Activated CD8-positive, alpha-beta memory T cell treated with anti-CD3 and anti-CD28 coated beads, Interleukin-2, amount 50 U/mL, for 24 hours (primary cell): Measurements from ENCODE around the gene NOSTRIN.
"Not testable (repeated sequence)": the region's sequence is repeated elsewhere in the genome, so short reads cannot be mapped to it uniquely, and the experiment has no call there.

ENCODE experiments used
- DNase-seq: peaks from one replicate; pipeline ENCODE4 v3.0.0-alpha.2; 2020; ENCODE audit errors: extremely low read depth

Gene NOSTRIN

DNA sequence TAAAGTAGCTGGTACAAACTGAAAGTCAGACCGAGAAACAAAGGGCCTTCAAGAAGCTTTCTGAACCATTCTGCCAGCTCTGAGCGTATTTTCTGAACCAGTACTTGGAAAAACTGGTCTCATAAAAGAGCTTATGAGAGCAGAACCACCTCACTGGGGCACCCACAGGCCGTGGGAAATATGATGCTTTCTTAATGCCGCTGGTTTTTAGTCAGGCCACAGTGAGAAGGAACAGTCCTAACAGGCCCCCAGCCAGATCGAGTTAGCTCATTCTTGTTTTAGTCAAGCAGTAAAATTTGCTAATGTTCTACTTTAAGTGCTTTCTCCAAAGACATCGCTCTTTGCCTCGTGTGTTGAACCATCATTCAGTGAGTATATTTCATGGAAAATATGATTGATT, 12.7 kb upstream of the NOSTRIN start:
- no peak for DNase-seq

DNA sequence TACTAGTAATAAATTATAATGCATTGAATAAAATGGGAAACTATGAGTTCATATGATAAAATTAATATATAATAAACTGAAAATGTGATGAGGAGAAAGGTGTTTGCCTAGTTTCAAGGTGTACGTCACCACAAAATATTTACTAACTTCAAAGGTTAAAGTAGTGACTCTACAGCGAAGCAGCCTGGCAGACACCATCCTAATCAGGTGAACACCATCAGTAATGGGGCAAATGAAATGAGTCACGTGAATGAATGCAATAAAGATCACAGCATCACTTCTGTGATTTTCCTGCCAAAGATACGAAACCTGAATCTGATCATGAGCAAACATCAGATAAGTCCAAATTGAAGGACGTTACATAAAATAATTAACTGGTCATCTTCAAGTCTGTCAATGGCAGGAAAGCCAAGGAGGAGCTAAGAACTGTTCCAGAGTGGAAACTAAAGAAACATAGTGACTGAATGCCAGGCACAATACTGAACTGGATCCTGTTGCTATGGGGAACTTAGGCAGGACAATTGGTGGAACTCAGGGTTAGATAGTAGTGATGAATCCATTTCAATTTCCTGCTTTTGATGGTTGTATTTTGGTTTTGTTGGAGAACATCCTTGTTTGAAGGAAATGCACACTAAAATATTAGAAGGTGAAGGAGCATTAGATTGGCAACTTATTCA, 12.1 kb upstream of the NOSTRIN start:
- no peak for DNase-seq

DNA sequence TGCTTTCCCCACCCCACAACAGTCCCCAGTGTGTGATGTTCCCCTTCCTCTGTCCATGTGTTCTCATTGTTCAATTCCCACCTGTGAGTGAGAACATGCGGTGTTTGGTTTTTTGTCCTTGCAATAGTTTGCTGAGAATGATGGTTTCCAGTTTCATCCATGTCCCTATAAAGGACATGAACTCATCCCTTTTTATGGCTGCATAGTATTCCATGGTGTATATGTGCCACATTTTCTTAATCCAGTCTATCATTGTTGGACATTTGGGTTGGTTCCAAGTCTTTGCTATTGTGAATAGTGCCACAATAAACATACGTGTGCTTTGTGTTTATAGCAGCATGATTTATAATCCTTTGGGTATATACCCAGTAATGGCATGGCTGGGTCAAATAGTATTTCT, 11.3 kb upstream of the NOSTRIN start:
- not testable (repeated sequence) for DNase-seq

DNA sequence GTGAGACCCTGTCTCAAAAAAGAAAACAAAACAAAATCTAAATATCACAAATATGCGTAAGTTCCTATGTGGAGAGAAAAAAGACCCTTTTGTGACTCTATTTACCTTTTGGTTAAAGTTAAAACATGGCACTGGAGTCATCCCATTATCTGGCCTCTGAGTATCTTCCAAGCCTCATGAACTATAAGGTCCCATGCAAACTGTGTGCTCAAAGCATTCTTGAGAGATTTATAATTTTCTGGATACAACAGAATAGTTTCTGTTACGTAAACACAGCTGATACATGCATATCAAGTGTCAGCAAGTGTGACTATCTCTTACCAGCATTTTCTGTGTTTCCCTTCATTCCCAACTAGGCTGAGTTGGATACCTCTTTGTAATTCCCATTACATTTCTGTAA, 8.8 kb upstream of the NOSTRIN start:
- DNase-seq: no peak

DNA sequence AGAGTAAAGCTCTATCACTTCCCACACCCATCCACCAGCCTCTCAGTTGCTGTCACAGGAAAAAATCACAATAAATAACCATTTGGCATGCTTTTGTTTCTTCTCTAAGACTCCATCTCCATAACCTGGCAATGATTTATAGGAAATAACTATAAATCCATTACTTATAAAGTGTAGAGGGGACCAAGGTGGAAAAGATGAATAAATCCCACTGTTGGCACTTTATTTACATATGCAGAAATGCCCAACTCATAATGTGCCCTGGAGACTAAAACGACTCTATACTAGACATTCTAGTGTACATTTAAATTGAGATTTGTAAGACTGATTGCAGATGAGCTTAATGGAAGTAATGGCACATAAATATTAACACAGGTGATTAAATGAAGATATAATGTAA, 7.5 kb upstream of the NOSTRIN start:
- DNase-seq: no peak

DNA sequence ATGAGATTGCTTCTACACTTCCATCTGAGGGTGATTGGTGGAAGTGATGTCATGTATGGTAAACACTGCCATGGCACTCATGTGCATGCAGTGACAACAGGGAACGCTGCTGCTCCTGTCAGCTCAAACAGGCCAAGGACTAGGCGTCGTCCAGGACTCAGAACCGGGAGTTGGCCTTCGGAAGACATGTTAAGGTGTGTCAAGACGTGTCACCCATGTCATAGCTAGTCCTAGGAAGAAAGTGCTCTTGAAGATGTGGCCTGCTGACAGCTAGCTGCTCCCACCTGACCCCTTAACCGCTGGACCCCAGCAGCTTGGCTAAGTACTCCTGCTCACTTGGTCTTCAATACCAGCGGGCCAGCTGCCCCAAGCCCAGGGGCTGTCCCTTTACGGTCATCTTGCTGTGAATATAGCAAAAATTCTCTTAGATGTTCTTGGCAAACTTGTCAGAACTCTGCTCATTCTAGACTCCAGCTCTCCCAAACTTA, 6.3 kb upstream of the NOSTRIN start:
- DNase-seq: no peak

DNA sequence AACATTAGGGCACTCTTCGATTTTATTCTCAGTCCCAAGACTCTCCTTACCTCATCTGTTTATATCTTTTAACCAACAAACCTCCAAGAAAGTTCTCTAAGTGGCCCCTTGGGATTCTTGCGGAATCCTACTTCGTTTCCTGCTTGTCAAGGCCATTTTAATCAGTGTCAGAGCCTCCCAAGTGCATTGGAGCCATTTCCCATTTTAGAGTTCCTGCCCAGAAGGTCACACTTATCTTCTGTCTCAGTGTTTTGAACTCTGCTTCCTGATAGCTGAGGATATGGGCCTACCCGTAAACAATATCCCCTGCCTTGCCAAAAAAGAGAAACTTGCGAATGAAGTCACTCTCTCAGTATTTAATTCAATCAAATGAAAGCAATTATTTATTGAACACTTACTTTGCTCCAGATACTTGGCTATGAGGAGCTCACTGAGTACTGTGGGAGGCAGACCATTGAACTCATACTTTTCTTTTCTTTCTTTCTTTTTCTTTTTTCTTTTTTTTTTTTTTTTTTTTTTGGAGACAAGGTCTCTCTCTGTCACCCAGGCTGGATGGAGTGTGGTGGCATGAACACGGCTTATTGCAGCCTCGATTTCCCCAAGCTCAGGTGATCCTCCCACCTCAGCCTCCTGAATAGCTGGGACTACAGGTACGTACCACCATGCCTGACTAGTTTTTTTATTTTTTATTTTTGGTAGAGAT, 5.7 kb upstream of the NOSTRIN start:
- DNase-seq: no peak

DNA sequence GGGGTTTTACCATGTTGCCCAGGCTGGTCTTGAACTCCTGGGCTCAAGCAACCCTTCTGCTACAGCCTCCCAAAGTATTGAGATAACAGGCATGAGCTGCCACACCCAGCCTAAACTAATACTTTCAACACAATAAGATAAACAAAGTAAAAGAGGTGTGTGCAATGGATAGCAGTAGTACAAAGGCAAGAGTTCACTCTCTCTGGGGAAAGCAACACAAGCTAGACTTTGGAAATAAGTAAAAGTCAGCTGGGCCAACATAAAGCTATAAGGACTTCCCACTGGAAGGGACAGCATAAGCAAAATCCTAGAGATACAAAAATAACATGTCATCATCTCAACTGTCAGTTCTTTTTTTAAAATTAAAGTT, 5.2 kb upstream of the NOSTRIN start:
- DNase-seq: no peak

DNA sequence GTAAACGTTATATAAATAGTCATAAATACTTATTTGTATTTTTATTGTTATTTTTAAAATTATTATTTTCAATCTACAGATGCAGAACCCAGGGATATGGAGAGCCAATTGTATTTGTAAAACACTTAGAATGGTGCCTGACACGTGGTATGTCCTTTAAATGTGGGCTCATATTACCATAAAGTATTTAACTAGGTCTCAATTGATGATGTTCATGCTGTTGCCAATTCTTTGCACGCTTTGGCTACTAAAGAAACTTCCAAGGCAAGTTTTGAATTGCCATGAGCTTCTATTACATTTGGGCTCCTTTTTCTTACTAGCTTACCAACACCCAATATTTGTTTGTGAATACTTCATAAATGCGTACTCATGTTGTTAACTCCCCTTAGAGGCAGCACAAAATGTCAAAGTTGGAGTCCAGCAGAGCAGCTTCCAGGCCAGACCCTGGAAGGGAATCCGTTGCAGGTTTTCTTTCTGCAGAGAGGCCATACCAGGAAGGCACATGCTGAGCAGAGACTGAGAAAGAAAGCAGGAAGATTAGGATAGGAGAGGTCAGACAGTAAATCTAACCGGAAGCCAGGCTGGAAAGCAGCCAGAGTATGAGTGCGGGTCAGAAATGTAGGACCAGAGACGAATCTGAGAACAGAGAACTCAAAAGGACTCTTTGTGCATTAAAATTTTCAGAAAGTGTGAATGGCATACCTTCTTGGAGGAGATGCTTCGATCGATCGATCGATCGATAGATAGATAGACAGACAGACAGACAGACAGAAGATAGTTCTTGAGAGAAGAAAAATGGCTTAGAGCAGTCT, 4.2 kb upstream of the NOSTRIN start:
- DNase-seq: no peak

DNA sequence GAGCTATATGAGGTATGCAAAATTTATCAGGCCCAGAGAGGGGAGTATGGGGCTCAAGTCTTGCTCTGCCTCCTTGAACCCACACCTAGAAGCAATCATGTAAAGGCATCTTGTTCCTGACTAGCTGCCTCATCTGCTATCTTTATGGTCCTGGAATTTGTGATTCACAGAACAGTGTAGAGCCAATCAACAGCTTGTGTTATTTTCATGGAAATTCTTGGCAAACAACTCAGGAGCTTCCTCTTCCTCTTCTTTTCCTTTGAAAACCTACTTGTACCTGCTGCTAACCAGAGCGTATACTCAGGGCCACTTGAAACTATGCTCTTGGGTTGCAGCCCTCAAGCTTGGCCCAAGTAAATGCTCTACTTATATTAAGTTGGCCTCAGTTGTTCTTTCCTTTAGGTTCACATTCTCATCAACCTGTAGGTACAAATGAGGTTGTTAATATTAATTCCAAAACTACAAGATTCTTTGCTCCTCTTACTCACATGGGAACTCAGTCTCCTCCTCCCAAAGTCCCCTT, 3.5 kb upstream of the NOSTRIN start:
- no peak for DNase-seq

DNA sequence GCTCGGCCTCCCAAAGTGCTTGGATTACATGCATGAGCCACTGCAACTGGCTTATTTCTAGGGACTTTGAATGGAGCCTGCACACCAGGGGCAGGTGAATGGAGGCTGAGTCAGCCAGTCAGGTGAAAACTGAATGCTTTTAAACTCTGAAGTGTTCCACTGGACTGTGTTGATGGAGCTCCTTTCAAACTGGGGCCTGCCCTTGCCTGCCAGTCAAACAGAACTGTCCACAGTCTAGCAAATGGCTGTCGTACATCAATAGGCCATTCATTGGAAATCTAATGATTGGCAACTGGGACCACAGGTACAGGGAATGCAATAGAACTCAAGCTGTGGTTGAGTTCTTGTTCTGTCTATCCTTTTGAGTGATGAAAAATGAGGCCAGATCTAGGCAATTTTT, 966 bp upstream of the NOSTRIN start:
- no peak for DNase-seq

DNA sequence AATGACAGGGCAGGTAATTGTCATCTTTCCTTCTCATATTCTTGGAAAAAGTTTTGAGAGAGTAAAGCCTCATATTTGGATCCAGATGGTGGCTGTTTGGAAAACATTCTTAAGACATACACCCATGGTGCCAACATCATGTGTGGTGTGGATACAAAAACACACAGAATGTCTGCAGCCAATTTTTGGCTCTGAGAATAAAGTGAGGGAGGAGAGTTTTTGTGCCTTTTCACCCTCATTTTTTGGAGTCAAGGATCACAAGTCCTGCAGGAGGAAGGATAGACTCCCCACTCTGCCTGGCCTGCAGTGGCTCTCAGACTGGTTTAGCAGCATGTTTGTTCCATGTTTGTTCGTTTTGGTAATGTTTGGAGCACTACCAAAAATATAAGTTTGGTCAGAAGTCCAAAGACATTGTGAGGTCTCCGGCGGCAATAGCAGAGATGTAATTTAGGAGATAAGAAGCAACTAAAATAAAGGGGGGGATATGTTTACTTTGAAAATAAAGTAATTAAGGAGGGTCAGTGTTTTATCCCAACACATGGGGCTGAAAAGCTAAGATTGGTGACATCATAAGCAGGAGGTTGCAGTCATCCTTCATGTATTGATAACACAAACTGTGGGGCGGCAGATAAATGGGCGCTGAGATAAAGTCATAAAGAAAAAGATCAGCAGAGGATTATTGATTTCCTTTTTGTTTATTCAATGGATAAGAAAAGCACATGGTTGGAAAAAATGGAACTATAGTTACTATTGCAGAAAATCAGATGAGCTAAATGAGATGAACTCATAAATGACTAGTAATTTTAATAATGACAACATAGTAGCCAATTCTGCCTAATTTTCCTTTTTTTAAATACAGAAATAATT, 655 bp downstream of the NOSTRIN start:
- DNase-seq: no peak

DNA sequence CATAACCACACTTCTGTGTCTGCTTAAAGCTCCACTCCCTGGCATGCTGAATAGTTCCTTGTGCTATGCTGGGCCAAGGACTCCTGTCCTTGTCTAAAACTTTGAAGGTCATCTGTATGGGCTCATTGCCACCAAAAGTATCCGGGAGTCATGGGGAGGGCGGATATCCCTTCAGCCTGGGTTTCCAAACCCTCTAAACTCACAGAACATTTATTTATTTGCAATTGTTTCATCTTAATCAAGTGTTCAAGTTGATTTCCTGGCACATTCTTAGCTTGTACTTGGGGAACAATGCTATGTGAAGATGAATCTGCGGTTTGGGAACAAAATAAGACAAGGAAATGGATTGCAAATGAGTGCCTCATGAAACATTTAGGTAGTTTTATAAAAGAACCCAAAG, 1.8 kb downstream of the NOSTRIN start:
- DNase-seq: no peak

DNA sequence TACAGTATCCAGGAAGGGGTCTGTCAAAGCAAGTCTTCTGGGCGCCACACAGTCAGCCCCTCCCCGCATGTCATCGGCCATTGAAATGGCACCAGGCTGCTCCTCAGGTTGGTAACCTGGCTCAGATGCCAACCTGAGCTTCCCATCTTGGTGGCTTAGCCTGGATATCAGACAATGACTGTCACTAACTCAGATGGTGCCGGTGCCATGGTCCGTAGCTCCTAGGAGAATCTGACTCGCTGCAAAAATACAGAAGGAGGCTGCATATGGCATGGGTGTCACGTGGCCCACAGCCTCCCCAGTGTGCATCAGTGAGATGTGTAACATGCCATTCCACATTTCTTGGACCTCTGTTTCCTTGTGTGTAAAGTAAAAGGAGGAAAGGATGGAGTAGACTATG, 3.2 kb downstream of the NOSTRIN start:
- no peak for DNase-seq

DNA sequence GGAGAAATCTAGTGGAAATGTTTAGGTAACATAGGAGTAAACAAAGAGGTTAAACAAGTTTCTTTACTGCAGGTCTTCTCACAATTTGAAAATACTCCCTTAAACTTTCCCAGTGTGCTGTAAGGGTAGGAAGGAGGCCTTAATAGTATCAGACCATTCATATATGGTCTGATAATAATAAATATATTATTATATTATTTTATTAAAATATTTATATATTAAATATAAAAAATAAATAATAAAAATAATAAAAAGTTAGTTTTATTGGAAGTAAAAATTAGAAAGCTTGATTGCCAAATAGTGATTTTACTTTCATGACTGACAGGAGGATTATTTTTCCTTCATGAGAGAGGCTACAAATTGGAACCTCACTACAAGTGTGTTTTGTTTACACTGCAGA, 7.1 kb downstream of the NOSTRIN start:
- no peak for DNase-seq

DNA sequence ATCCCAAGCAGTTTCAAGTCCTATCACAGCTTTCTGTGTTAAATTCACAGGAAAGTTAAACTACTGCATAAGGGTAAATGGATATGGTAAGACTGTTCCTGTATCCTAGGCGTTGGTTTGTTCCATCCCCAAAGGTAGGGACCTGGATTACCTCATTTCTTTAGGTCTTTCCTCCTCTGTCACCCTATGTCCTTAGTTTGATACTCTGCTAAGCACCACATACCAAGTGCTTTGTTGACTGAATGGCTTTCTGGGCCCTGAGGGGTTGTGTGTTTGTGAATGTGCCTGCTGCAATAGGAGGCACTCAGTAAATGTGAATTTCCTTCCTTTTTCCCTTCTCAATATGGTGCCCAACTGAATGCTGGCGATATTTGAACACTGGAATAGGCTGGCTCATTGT, 7.8 kb downstream of the NOSTRIN start:
- no peak for DNase-seq

DNA sequence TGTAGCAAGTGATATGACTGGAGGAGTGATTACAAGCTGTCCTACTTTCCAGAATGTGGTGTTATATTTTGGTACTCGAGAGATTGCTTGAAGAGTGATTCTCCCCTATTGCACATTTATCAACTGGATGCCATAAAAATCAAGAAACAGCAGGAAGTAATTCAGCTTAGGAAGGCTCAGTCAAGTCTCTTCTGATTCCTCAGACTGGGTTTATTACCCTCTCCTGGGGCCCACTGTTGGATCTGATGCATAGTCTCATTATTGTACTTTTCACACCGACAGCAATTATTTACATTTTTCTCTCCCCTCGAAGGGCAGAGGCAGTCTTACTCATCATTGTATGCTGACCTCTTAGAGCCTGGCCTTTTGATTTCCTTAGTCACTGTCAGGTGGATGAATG, 9.3 kb downstream of the NOSTRIN start:
- DNase-seq: no peak

DNA sequence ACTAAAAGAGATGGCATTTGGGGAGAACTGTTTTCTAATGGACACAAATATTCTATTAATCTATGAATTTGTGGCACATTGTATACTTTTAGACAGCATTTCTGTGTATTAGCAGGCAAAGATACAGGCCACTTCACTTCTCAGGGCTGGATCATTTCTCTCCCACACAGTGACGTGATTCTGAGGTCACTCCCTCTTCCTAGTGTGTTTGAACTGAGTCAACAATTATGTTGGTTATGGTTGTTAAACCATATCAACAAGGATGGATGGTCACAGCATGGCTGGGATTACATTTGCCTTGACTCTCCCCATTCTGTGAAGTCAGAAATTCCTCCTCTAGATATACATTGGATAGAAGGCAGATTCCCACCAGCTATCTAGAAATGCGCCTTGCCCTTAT, 11.6 kb downstream of the NOSTRIN start:
- no peak for DNase-seq

DNA sequence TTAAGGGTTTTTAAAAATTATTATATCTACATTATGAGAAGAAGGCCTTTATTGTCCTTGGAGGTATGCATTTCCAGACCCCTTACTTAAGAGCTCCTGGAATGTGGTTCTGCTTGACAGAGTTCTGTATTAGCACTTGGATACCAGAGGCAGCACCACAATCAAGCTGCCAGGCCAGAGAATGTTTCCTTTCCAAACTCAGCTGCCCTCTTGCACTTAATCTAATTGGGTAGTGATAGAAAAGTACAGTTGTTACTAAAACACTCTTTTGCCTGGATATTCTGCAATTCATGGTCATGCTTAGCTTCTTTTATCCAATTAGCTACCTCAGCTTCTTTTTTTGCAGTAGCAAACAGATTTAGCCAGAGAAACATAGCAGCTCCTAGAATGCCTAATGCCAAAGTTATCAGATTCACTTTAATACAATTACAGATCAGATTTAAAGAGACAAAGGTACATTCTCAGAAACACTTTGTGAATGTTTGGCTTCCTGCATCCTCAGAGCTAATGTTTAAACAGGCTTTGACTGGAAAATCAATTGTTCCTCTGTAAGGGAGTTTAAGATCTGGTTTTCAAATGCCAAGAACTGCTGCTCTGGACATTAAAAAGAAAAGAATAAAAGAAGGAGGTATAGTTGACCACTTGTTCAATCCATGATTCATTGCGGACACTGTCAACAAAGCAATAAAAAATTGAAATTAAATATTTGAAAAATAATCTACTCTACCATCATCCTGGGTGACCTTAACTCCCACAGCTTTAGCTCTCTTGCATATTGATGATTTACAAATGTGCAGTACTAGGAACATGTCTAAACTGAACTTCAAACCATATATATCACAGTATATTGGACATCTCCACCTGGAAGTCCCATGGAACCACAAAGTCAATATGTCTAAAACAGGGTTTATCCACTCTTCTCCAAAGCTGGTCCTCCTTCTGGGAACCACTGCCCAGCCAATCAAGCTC, 12.8 kb downstream of the NOSTRIN start:
- no peak for DNase-seq

DNA sequence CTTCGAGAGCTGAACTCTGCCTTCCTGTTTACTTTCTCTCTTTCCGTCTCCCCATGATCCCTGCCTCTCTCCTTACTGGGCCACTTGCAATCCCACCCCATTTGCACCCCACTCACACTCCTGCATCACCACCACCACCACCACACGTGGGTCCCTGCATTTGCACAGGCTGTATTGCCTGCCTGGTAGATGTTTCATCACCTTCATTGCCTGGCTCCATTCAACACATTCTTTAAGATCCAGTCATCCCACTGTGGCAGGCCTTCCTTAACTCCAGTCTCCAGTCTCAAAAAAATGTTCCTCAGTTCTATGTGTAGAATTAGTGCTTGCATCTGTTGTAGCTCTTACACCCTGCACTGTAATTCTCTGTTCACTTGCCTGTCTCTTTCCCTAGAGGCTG, 13.9 kb downstream of the NOSTRIN start:
- no peak for DNase-seq
